Measurements from ENCODE around the gene RASGEF1C. TPM values are rescaled to one million over a fixed set of nuclear protein-coding genes. Genes with fewer than 3 reads are reported as not detected.
A peak's percentile ranks its signal among the peaks of the same experiment; 100 is the strongest.

The RASGEF1C gene
- total and polyA plus RNA-seq, 2 of the 13 experiments (the other 11 are each of a cell fraction or from before 2014, with no cell fraction given) = not detected

DNA sequence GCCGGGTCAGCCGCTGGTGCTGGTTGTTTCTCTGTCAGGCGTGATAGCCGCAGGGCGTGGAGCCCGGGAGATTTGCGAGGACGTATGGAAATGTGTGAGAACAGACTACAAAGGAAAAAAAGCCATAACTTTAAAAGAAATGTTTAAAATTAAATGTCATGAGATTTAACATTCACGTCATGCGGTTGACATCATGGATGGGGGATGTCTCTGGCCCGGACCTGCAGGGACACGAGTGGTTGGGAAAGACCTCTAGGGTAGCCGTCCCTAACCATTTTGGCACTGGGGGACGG lies 136.8 kb downstream of the RASGEF1C start (continued):
- TF ChIP-seq, protein P1, sequence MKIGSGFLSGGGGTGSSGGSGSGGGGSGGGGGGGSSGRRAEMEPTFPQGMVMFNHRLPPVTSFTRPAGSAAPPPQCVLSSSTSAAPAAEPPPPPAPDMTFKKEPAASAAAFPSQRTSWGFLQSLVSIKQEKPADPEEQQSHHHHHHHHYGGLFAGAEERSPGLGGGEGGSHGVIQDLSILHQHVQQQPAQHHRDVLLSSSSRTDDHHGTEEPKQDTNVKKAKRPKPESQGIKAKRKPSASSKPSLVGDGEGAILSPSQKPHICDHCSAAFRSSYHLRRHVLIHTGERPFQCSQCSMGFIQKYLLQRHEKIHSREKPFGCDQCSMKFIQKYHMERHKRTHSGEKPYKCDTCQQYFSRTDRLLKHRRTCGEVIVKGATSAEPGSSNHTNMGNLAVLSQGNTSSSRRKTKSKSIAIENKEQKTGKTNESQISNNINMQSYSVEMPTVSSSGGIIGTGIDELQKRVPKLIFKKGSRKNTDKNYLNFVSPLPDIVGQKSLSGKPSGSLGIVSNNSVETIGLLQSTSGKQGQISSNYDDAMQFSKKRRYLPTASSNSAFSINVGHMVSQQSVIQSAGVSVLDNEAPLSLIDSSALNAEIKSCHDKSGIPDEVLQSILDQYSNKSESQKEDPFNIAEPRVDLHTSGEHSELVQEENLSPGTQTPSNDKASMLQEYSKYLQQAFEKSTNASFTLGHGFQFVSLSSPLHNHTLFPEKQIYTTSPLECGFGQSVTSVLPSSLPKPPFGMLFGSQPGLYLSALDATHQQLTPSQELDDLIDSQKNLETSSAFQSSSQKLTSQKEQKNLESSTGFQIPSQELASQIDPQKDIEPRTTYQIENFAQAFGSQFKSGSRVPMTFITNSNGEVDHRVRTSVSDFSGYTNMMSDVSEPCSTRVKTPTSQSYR (CRISPR knock-in tag; IDR thresholded peaks at IDR 0.05; ENCODE audit: borderline replicate concordance) = no peak
- no peak for TF ChIP-seq ZSCAN31 (CRISPR knock-in tag; IDR thresholded peaks at IDR 0.05; ENCODE audit: low read depth)
- TF ChIP-seq ZNF317 (CRISPR knock-in tag; IDR thresholded peaks at IDR 0.05) = peak; percentile 68
- TF ChIP-seq, protein P2, sequence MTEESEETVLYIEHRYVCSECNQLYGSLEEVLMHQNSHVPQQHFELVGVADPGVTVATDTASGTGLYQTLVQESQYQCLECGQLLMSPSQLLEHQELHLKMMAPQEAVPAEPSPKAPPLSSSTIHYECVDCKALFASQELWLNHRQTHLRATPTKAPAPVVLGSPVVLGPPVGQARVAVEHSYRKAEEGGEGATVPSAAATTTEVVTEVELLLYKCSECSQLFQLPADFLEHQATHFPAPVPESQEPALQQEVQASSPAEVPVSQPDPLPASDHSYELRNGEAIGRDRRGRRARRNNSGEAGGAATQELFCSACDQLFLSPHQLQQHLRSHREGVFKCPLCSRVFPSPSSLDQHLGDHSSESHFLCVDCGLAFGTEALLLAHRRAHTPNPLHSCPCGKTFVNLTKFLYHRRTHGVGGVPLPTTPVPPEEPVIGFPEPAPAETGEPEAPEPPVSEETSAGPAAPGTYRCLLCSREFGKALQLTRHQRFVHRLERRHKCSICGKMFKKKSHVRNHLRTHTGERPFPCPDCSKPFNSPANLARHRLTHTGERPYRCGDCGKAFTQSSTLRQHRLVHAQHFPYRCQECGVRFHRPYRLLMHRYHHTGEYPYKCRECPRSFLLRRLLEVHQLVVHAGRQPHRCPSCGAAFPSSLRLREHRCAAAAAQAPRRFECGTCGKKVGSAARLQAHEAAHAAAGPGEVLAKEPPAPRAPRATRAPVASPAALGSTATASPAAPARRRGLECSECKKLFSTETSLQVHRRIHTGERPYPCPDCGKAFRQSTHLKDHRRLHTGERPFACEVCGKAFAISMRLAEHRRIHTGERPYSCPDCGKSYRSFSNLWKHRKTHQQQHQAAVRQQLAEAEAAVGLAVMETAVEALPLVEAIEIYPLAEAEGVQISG (CRISPR knock-in tag; IDR thresholded peaks at IDR 0.05) = no peak
- TF ChIP-seq ZNF644 (CRISPR knock-in tag; IDR thresholded peaks at IDR 0.05; ENCODE audit: low read depth) = no peak
- no peak for TF ChIP-seq ZNF619 (CRISPR knock-in tag; IDR thresholded peaks at IDR 0.05)
- TF ChIP-seq ZMYM2 (CRISPR knock-in tag; IDR thresholded peaks at IDR 0.05) = peak; percentile 67; the same call in 1 of the 2 replicates
- TF ChIP-seq ZNF326 (CRISPR knock-in tag; IDR thresholded peaks at IDR 0.05; ENCODE audit: borderline replicate concordance) = no peak
- no peak for TF ChIP-seq ZNF720 (CRISPR knock-in tag; IDR thresholded peaks at IDR 0.05)
- TF ChIP-seq, protein P3, sequence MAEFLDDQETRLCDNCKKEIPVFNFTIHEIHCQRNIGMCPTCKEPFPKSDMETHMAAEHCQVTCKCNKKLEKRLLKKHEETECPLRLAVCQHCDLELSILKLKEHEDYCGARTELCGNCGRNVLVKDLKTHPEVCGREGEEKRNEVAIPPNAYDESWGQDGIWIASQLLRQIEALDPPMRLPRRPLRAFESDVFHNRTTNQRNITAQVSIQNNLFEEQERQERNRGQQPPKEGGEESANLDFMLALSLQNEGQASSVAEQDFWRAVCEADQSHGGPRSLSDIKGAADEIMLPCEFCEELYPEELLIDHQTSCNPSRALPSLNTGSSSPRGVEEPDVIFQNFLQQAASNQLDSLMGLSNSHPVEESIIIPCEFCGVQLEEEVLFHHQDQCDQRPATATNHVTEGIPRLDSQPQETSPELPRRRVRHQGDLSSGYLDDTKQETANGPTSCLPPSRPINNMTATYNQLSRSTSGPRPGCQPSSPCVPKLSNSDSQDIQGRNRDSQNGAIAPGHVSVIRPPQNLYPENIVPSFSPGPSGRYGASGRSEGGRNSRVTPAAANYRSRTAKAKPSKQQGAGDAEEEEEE (CRISPR knock-in tag; IDR thresholded peaks at IDR 0.05; ENCODE audit: borderline replicate concordance) = no peak
- TF ChIP-seq, protein P4, sequence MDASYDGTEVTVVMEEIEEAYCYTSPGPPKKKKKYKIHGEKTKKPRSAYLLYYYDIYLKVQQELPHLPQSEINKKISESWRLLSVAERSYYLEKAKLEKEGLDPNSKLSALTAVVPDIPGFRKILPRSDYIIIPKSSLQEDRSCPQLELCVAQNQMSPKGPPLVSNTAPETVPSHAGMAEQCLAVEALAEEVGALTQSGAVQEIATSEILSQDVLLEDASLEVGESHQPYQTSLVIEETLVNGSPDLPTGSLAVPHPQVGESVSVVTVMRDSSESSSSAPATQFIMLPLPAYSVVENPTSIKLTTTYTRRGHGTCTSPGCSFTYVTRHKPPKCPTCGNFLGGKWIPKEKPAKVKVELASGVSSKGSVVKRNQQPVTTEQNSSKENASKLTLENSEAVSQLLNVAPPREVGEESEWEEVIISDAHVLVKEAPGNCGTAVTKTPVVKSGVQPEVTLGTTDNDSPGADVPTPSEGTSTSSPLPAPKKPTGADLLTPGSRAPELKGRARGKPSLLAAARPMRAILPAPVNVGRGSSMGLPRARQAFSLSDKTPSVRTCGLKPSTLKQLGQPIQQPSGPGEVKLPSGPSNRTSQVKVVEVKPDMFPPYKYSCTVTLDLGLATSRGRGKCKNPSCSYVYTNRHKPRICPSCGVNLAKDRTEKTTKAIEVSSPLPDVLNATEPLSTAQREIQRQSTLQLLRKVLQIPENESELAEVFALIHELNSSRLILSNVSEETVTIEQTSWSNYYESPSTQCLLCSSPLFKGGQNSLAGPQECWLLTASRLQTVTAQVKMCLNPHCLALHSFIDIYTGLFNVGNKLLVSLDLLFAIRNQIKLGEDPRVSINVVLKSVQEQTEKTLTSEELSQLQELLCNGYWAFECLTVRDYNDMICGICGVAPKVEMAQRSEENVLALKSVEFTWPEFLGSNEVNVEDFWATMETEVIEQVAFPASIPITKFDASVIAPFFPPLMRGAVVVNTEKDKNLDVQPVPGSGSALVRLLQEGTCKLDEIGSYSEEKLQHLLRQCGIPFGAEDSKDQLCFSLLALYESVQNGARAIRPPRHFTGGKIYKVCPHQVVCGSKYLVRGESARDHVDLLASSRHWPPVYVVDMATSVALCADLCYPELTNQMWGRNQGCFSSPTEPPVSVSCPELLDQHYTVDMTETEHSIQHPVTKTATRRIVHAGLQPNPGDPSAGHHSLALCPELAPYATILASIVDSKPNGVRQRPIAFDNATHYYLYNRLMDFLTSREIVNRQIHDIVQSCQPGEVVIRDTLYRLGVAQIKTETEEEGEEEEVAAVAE (CRISPR knock-in tag; IDR thresholded peaks at IDR 0.05; ENCODE audit: borderline replicate concordance) = peak; percentile 90
- peak; percentile 64; the same call in 1 of the 2 replicates for TF ChIP-seq KDM2A (CRISPR knock-in tag; IDR thresholded peaks at IDR 0.05; ENCODE audit: borderline replicate concordance, low read depth)
- peak; percentile 82; the same call in 1 of the 2 replicates for TF ChIP-seq RXRA (CRISPR knock-in tag; IDR thresholded peaks at IDR 0.05)
- TF ChIP-seq, protein P5, sequence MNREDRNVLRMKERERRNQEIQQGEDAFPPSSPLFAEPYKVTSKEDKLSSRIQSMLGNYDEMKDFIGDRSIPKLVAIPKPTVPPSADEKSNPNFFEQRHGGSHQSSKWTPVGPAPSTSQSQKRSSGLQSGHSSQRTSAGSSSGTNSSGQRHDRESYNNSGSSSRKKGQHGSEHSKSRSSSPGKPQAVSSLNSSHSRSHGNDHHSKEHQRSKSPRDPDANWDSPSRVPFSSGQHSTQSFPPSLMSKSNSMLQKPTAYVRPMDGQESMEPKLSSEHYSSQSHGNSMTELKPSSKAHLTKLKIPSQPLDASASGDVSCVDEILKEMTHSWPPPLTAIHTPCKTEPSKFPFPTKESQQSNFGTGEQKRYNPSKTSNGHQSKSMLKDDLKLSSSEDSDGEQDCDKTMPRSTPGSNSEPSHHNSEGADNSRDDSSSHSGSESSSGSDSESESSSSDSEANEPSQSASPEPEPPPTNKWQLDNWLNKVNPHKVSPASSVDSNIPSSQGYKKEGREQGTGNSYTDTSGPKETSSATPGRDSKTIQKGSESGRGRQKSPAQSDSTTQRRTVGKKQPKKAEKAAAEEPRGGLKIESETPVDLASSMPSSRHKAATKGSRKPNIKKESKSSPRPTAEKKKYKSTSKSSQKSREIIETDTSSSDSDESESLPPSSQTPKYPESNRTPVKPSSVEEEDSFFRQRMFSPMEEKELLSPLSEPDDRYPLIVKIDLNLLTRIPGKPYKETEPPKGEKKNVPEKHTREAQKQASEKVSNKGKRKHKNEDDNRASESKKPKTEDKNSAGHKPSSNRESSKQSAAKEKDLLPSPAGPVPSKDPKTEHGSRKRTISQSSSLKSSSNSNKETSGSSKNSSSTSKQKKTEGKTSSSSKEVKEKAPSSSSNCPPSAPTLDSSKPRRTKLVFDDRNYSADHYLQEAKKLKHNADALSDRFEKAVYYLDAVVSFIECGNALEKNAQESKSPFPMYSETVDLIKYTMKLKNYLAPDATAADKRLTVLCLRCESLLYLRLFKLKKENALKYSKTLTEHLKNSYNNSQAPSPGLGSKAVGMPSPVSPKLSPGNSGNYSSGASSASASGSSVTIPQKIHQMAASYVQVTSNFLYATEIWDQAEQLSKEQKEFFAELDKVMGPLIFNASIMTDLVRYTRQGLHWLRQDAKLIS (CRISPR knock-in tag; IDR thresholded peaks at IDR 0.05) = no peak
- no peak for TF ChIP-seq MAFF (IDR thresholded peaks at IDR 0.05; ENCODE audit: low read depth, low read length)
